ENCODE measurements around the gene SVIP.

SVIP gene

GRCh38 chr11:22792497-22792896 is 37.1 kb downstream of the SVIP start:
- DNase-seq (ENCODE audit: low read depth) = no peak

GRCh38 chr11:22787551-22788162 is 41.9 kb downstream of the SVIP start:
- no peak for DNase-seq (ENCODE audit: low read depth)

- DNase-seq (ENCODE audit: low read depth) = no peak
Observed at GRCh38 chr11:22787055-22787454, 42.5 kb downstream of the SVIP start.

- no peak for DNase-seq (ENCODE audit: low read depth)
Observed at GRCh38 chr11:22786475-22786874, 43.1 kb downstream of the SVIP start.

GRCh38 chr11:22785251-22785650 is 44.4 kb downstream of the SVIP start:
- no peak for DNase-seq (ENCODE audit: low read depth)

GRCh38 chr11:22780952-22781593 is 48.5 kb downstream of the SVIP start:
- no peak for DNase-seq (ENCODE audit: low read depth)

- DNase-seq (ENCODE audit: low read depth) = no peak
Observed at GRCh38 chr11:22779850-22780249, 49.8 kb downstream of the SVIP start.

GRCh38 chr11:22778642-22779041 is 51.0 kb downstream of the SVIP start:
- DNase-seq (ENCODE audit: low read depth) = no peak

- no peak for DNase-seq (ENCODE audit: low read depth)
Observed at GRCh38 chr11:22775248-22775647, 54.4 kb downstream of the SVIP start.

GRCh38 chr11:22774716-22775115 is 54.9 kb downstream of the SVIP start:
- DNase-seq (ENCODE audit: low read depth) = no peak

GRCh38 chr11:22769081-22769480 is 60.5 kb downstream of the SVIP start:
- DNase-seq (ENCODE audit: low read depth) = no peak

All from CMK (cell line).